CD4-positive, alpha-beta T cell treated with Interleukin-15 for 4 hours (primary cell): ENCODE results near the gene KCNIP3.
"Not testable (repeated sequence)": the region's sequence is repeated elsewhere in the genome, so short reads cannot be mapped to it uniquely, and the experiment has no call there.

ENCODE experiments used
- DNase-seq: peaks from one replicate; pipeline ENCODE4 v3.0.0-alpha.2; 2020; ENCODE audit warnings: low spot score

The KCNIP3 gene

GRCh38 chr2:95296880-95297487 is at the start of gene KCNIP3:
Gene KCNIP3 (plus strand): TSS chr2:95297347. CDS start chr2:95297439, 92 bp downstream.
- DNase-seq: no peak

GRCh38 chr2:95258271-95258670 is 38.9 kb upstream of the KCNIP3 start:
- DNase-seq: no peak

- no peak for DNase-seq
These were observed 36.8 kb upstream of the KCNIP3 start for GRCh38 chr2:95260028-95261023.

- DNase-seq: no peak
These were observed 35.5 kb upstream of the KCNIP3 start for GRCh38 chr2:95261602-95262001.

- DNase-seq: no peak
These were observed 34.1 kb upstream of the KCNIP3 start for GRCh38 chr2:95262896-95263542.

- DNase-seq: no peak
These were observed 32.5 kb upstream of the KCNIP3 start for GRCh38 chr2:95264624-95265023.

- DNase-seq: no peak
These were observed 32.0 kb upstream of the KCNIP3 start for GRCh38 chr2:95265182-95265581.

GRCh38 chr2:95266781-95267430 is 30.2 kb upstream of the KCNIP3 start:
- no peak for DNase-seq

GRCh38 chr2:95267458-95268210 is 29.5 kb upstream of the KCNIP3 start:
- DNase-seq: no peak

- no peak for DNase-seq
These were observed 28.7 kb upstream of the KCNIP3 start for GRCh38 chr2:95268211-95269035.

- DNase-seq: no peak
These were observed 28.0 kb upstream of the KCNIP3 start for GRCh38 chr2:95269036-95269680.

GRCh38 chr2:95269745-95270144 is 27.4 kb upstream of the KCNIP3 start:
- not testable (repeated sequence) for DNase-seq

GRCh38 chr2:95270541-95271081 is 26.5 kb upstream of the KCNIP3 start:
- DNase-seq: no peak

GRCh38 chr2:95271381-95271971 is 25.7 kb upstream of the KCNIP3 start:
- DNase-seq: no peak

- no peak for DNase-seq
These were observed 24.8 kb upstream of the KCNIP3 start for GRCh38 chr2:95272299-95272751.

GRCh38 chr2:95272781-95273180 is 24.4 kb upstream of the KCNIP3 start:
- no peak for DNase-seq

- no peak for DNase-seq
These were observed 23.4 kb upstream of the KCNIP3 start for GRCh38 chr2:95273566-95274290.
